Naive B cell (primary cell): Measurements from ENCODE around the gene KCNIP1. TPM values are rescaled to one million over a fixed set of nuclear protein-coding genes. Genes with fewer than 3 reads are reported as not detected.
"Not testable (repeated sequence)": the region's sequence is repeated elsewhere in the genome, so short reads cannot be mapped to it uniquely, and the experiment has no call there.

ENCODE experiments used
- ATAC-seq, 2 donors: fragments of 150-1000 bp; cut with Tn5 transposase; 2 replicates each; pipeline ENCODE4 v1.10.0; 2021; ENCODE audit warnings: low read depth in 2 of 2, mild to moderate bottlenecking in 2 of 2, moderate library complexity in 2 of 2
- DNase-seq: peaks from one replicate; pipeline ENCODE4 v3.0.0; 2022
- H3K27ac Mint-ChIP-seq, 6 donors: one replicate each; pipeline ENCODE4 v1.8.0; 2020 to 2022; ENCODE audit warnings: mild to moderate bottlenecking in 6 of 6, mixed read lengths in 6 of 6, moderate library complexity in 5 of 6, inconsistent platforms in 2 of 6
- H3K27me3 Mint-ChIP-seq, 3 donors: one replicate each; pipeline ENCODE4 v1.8.0; 2021 to 2022; ENCODE audit warnings: mixed read lengths in 3 of 3, mild to moderate bottlenecking in 1 of 3
- H3K36me3 Mint-ChIP-seq, 2 donors: one replicate each; pipeline ENCODE4 v1.8.0; 2020 to 2022; ENCODE audit warnings: mixed read lengths in 2 of 2, inconsistent platforms in 1 of 2, mild to moderate bottlenecking in 1 of 2
- H3K4me1 Mint-ChIP-seq, 3 donors: one replicate each; pipeline ENCODE4 v1.8.0; 2020 to 2022; ENCODE audit warnings: mixed read lengths in 3 of 3, inconsistent platforms in 1 of 3, mild to moderate bottlenecking in 1 of 3, moderate library complexity in 1 of 3
- H3K4me3 Mint-ChIP-seq, 8 donors: one replicate each; pipeline ENCODE4 v1.8.0; 2020 to 2022; ENCODE audit warnings: mild to moderate bottlenecking in 8 of 8, mixed read lengths in 8 of 8, moderate library complexity in 8 of 8, inconsistent platforms in 2 of 8
- H3K9me3 Mint-ChIP-seq, 7 donors: one replicate each; pipeline ENCODE4 v1.8.0; 2020 to 2022; ENCODE audit warnings: mixed read lengths in 7 of 7, mild to moderate bottlenecking in 5 of 7, inconsistent platforms in 2 of 7, moderate library complexity in 1 of 7
- polyA plus RNA-seq, 6 donors: library from polyadenylated mRNA; unstranded; fragments of 300-500 nt; fragmentation: Illumina TruSeq; gene quantifications; one replicate each; pipeline ENCODE4 v1.2.3, GENCODE V29; 2021; ENCODE audit warnings: low read depth in 6 of 6

KCNIP1 gene
- polyA plus RNA-seq, 6 donors from 2014 or later, result not detected

GRCh38 chr5:170538096-170538465 is 34.3 kb downstream of the KCNIP1 start:
- H3K36me3 Mint-ChIP-seq, result no peaks in the 10 kb centered on the region
- no peaks in the 10 kb centered on the region for H3K9me3 Mint-ChIP-seq
- H3K4me3 Mint-ChIP-seq, result no peak overlapping the region
- no peak overlapping the region for H3K27ac Mint-ChIP-seq
- no peak for ATAC-seq
- H3K27me3 Mint-ChIP-seq, result peaks cover 18 to 43% (median 30%) of the 10 kb centered on the region in 3 donors
- DNase-seq, result no peak
- H3K4me1 Mint-ChIP-seq, result no peaks in the 10 kb centered on the region

- ATAC-seq (no peak), DNase-seq (no peak)
- peaks cover 18 to 41% (median 30%) of the 10 kb centered on the region in 3 donors for H3K27me3 Mint-ChIP-seq
- peak overlapping the region in 2 of 6 donors; percentile 34 to 55 for H3K27ac Mint-ChIP-seq
- no peaks in the 10 kb centered on the region for H3K36me3 Mint-ChIP-seq
- no peak overlapping the region for H3K4me3 Mint-ChIP-seq
- H3K9me3 Mint-ChIP-seq, result peaks cover 0 to 1% (median 0%) of the 10 kb centered on the region in 7 donors
- H3K4me1 Mint-ChIP-seq, result no peaks in the 10 kb centered on the region
These were observed 35.1 kb downstream of the KCNIP1 start for GRCh38 chr5:170538696-170539586.

GRCh38 chr5:170540271-170540670 is 36.5 kb downstream of the KCNIP1 start:
- peaks cover 15 to 39% (median 26%) of the 10 kb centered on the region in 3 donors for H3K27me3 Mint-ChIP-seq
- H3K4me3 Mint-ChIP-seq, result no peak overlapping the region

GRCh38 chr5:170541146-170541769 is 37.4 kb downstream of the KCNIP1 start:
- no peak for DNase-seq
- no peak for ATAC-seq
- H3K36me3 Mint-ChIP-seq, result peaks cover 0 to 11% of the 10 kb centered on the region in 2 donors
- H3K4me1 Mint-ChIP-seq, result no peaks in the 10 kb centered on the region
- peaks cover 15 to 45% (median 30%) of the 10 kb centered on the region in 3 donors for H3K27me3 Mint-ChIP-seq
- H3K27ac Mint-ChIP-seq, result peak overlapping the region in 1 of 6 donors; percentile 21
- H3K4me3 Mint-ChIP-seq, result no peak overlapping the region
- H3K9me3 Mint-ChIP-seq, result peaks cover 6 to 19% (median 12%) of the 10 kb centered on the region in 7 donors

More at GRCh38 chr5:170540271-170540670, 36.5 kb downstream of the KCNIP1 start:
- DNase-seq, result no peak
- H3K27ac Mint-ChIP-seq, result no peak overlapping the region
- ATAC-seq, result no peak
- peaks cover 0 to 3% of the 10 kb centered on the region in 2 donors for H3K36me3 Mint-ChIP-seq
- H3K4me1 Mint-ChIP-seq, result no peaks in the 10 kb centered on the region
- H3K9me3 Mint-ChIP-seq, result peaks cover 1 to 9% (median 5%) of the 10 kb centered on the region in 7 donors

- ATAC-seq, result no peak
- no peak for DNase-seq
- Mint-ChIP-seq H3K27ac (no peak overlapping the region), H3K27me3 (peaks cover 8 to 40% (median 30%) of the 10 kb centered on the region in 3 donors), H3K9me3 (peaks cover 6 to 29% (median 12%) of the 10 kb centered on the region in 7 donors), H3K4me1 (no peaks in the 10 kb centered on the region), H3K4me3 (no peak overlapping the region), H3K36me3 (peaks cover 0 to 11% of the 10 kb centered on the region in 2 donors)
These were observed 39.0 kb downstream of the KCNIP1 start for GRCh38 chr5:170542691-170543293.

- Mint-ChIP-seq H3K36me3 (peaks cover 0 to 11% of the 10 kb centered on the region in 2 donors), H3K27ac (no peak overlapping the region), H3K4me3 (no peak overlapping the region), H3K27me3 (peaks cover 7 to 21% (median 20%) of the 10 kb centered on the region in 3 donors), H3K4me1 (no peaks in the 10 kb centered on the region), H3K9me3 (peaks cover 6 to 29% (median 12%) of the 10 kb centered on the region in 7 donors)
- no peak for ATAC-seq
- DNase-seq, result no peak
These were observed 41.5 kb downstream of the KCNIP1 start for GRCh38 chr5:170545313-170545712.

GRCh38 chr5:170545811-170546210 is 42.0 kb downstream of the KCNIP1 start:
- DNase-seq (no peak), ATAC-seq (no peak)
- no peak overlapping the region for H3K27ac Mint-ChIP-seq
- H3K4me1 Mint-ChIP-seq, result no peaks in the 10 kb centered on the region
- peaks cover 6 to 29% (median 12%) of the 10 kb centered on the region in 7 donors for H3K9me3 Mint-ChIP-seq
- peaks cover 7 to 21% (median 19%) of the 10 kb centered on the region in 3 donors for H3K27me3 Mint-ChIP-seq
- peaks cover 0 to 11% of the 10 kb centered on the region in 2 donors for H3K36me3 Mint-ChIP-seq
- H3K4me3 Mint-ChIP-seq, result no peak overlapping the region

GRCh38 chr5:170546282-170546681 is 42.5 kb downstream of the KCNIP1 start:
- Mint-ChIP-seq H3K36me3 (peaks cover 0 to 11% of the 10 kb centered on the region in 2 donors), H3K4me3 (no peak overlapping the region), H3K27ac (peak overlapping the region in 1 of 6 donors; percentile 41), H3K9me3 (peaks cover 6 to 29% (median 12%) of the 10 kb centered on the region in 7 donors), H3K4me1 (no peaks in the 10 kb centered on the region), H3K27me3 (peaks cover 7 to 21% (median 15%) of the 10 kb centered on the region in 3 donors)
- ATAC-seq (no peak), DNase-seq (no peak)

GRCh38 chr5:170550382-170550781 is 46.6 kb downstream of the KCNIP1 start:
- H3K4me3 Mint-ChIP-seq, DNase-seq, H3K36me3 Mint-ChIP-seq, ATAC-seq, H3K27ac Mint-ChIP-seq, H3K4me1 Mint-ChIP-seq: not testable (repeated sequence)
- Mint-ChIP-seq H3K27me3 (peaks cover 12 to 31% (median 17%) of the 10 kb centered on the region in 3 donors), H3K9me3 (peaks cover 3 to 19% (median 5%) of the 10 kb centered on the region in 7 donors)

GRCh38 chr5:170551076-170551475 is 47.3 kb downstream of the KCNIP1 start:
- H3K4me3 Mint-ChIP-seq, result no peak overlapping the region
- H3K4me1 Mint-ChIP-seq, result no peaks in the 10 kb centered on the region
- H3K36me3 Mint-ChIP-seq, result peaks cover 0 to under 1% of the 10 kb centered on the region in 2 donors
- peaks cover 10 to 27% (median 12%) of the 10 kb centered on the region in 3 donors for H3K27me3 Mint-ChIP-seq
- DNase-seq, result no peak
- no peak for ATAC-seq
- no peak overlapping the region for H3K27ac Mint-ChIP-seq
- H3K9me3 Mint-ChIP-seq, result peaks cover 0 to 12% (median 0%) of the 10 kb centered on the region in 7 donors

- Mint-ChIP-seq H3K27me3 (peaks cover 9 to 22% (median 12%) of the 10 kb centered on the region in 3 donors), H3K4me1 (no peaks in the 10 kb centered on the region), H3K9me3 (peaks cover 0 to 8% (median 0%) of the 10 kb centered on the region in 7 donors), H3K4me3 (no peak overlapping the region), H3K36me3 (no peaks in the 10 kb centered on the region), H3K27ac (no peak overlapping the region)
- no peak for ATAC-seq
- no peak for DNase-seq
These were observed 47.8 kb downstream of the KCNIP1 start for GRCh38 chr5:170551622-170552021.

GRCh38 chr5:170552621-170553115 is 48.8 kb downstream of the KCNIP1 start:
- H3K27me3 Mint-ChIP-seq, result peaks cover 2 to 24% (median 12%) of the 10 kb centered on the region in 3 donors
- H3K4me3 Mint-ChIP-seq, result no peak overlapping the region
- no peak overlapping the region for H3K27ac Mint-ChIP-seq
- ATAC-seq, result no peak
- H3K36me3 Mint-ChIP-seq, result no peaks in the 10 kb centered on the region
- DNase-seq, result no peak
- H3K9me3 Mint-ChIP-seq, result peaks cover 0 to under 1% (median 0%) of the 10 kb centered on the region in 7 donors
- H3K4me1 Mint-ChIP-seq, result no peaks in the 10 kb centered on the region

- no peak for DNase-seq
- no peak overlapping the region for H3K4me3 Mint-ChIP-seq
- H3K4me1 Mint-ChIP-seq, result no peaks in the 10 kb centered on the region
- H3K9me3 Mint-ChIP-seq, result no peaks in the 10 kb centered on the region
- ATAC-seq, result no peak
- peaks cover 0 to 23% (median 12%) of the 10 kb centered on the region in 3 donors for H3K27me3 Mint-ChIP-seq
- H3K27ac Mint-ChIP-seq, result no peak overlapping the region
- H3K36me3 Mint-ChIP-seq, result no peaks in the 10 kb centered on the region
These were observed 49.4 kb downstream of the KCNIP1 start for GRCh38 chr5:170553218-170553617.
